ENCODE data around the gene GSX1.
"Not testable (repeated sequence)": the region's sequence is repeated elsewhere in the genome, so short reads cannot be mapped to it uniquely, and the experiment has no call there.

Gene GSX1

DNA sequence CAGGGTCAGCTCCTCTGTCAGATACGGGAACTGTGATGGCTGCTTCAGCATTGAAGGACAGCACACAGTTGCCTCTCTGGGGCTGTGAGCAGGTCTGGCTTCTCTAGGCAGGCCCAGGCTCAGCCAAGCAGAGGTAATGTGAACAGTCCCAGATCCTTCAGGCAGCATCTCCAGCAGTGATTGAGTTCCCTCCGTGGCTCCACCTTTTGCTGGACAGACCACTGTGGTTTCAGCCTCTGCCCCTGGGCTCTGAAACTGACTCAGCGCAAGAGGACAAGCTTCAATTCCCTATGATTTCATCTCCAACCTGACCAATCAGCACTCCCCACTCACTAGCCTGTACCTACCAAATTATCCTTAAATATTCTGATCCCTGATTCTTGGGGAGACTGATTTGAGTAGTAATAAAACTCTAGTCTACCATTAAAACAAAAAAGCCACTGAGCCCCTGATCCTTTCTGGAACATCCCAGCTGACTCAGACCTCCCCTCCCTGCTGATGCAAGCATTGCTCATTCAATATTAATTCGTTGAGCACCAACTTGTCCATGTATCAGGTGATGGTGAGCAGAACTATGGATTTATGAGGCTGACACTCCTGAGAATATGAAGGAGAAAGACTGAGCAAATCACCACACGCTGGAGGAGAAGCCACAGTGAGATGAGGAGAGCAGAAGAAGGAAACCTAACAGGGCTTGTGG, 16.7 kb downstream of the GSX1 start:
- no peaks in the 10 kb centered on the region for H3K36me3 Mint-ChIP-seq
- peaks cover 29% of the 10 kb centered on the region for H3K27me3 Mint-ChIP-seq
- H3K4me3 Mint-ChIP-seq, result no peak overlapping the region

GRCh38 chr13:27810009-27810408, 17.7 kb downstream of the GSX1 start:
- H3K27me3 Mint-ChIP-seq, result peaks cover 29% of the 10 kb centered on the region
- H3K36me3 Mint-ChIP-seq, result no peaks in the 10 kb centered on the region
- ATAC-seq (ENCODE audit: low read depth) (no peak), DNase-seq (ENCODE audit: low spot score in 2 of 2) (no peak)
- no peaks in the 10 kb centered on the region for H3K9me3 Mint-ChIP-seq
- no peak overlapping the region for H3K27ac Mint-ChIP-seq
- H3K4me1 Mint-ChIP-seq, result no peaks in the 10 kb centered on the region
- H3K4me3 Mint-ChIP-seq, result no peak overlapping the region

More for the DNA sequence above, 16.7 kb downstream of the GSX1 start:
- ATAC-seq (ENCODE audit: low read depth) (no peak), DNase-seq (ENCODE audit: low spot score in 2 of 2) (no peak)
- Mint-ChIP-seq H3K4me1 (no peaks in the 10 kb centered on the region), H3K9me3 (no peaks in the 10 kb centered on the region), H3K27ac (no peak overlapping the region)

DNA sequence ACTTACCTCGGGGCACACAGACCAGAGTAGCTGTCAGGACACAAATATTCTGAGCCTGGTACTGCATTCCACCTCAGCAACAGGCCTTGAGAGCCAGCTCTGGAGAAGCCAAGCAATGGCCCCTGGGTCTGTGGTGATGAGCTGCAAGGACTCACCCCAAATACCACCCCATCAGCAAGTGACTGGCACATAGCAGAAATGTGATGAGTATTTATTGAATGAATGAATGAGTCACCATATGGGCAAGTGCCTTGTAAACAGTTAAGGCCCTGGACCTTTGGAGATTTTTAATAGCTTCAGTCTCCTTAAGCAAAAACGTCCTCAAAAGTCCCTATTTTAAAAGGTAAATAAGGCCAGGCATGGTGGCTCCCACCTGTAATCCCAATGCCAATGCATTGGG, 18.2 kb downstream of the GSX1 start:
- H3K4me3 Mint-ChIP-seq, result no peak overlapping the region
- no peaks in the 10 kb centered on the region for H3K4me1 Mint-ChIP-seq
- H3K27me3 Mint-ChIP-seq, result peaks cover 31% of the 10 kb centered on the region
- DNase-seq (ENCODE audit: low spot score in 2 of 2) (no peak), ATAC-seq (ENCODE audit: low read depth) (no peak)
- H3K27ac Mint-ChIP-seq, result no peak overlapping the region
- no peaks in the 10 kb centered on the region for H3K36me3 Mint-ChIP-seq
- no peaks in the 10 kb centered on the region for H3K9me3 Mint-ChIP-seq

DNA sequence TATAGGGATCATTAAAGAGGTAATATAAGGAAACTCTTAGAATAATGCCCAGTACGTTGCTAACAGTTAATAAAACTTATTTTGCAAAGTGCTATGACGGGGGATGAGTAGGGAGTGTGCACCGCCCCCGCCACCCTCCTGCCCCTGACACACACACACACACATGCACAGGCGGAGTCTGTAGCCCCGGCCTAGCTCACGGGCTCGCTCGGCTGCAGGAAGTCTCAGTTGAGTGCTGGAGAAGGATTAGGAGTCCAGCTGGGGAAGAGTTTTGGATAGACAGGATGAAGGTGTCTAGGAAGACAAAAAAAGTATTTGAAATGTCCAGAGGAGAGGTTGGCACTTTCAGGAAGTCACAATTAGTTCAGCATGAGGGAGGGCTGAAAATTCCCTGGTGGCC, 21.5 kb downstream of the GSX1 start:
- Mint-ChIP-seq H3K36me3 (no peaks in the 10 kb centered on the region), H3K27me3 (peaks cover 28% of the 10 kb centered on the region), H3K27ac (no peak overlapping the region), H3K9me3 (no peaks in the 10 kb centered on the region), H3K4me1 (no peaks in the 10 kb centered on the region), H3K4me3 (no peak overlapping the region)
- DNase-seq (ENCODE audit: low spot score in 2 of 2) (no peak), ATAC-seq (ENCODE audit: low read depth) (no peak)

DNA sequence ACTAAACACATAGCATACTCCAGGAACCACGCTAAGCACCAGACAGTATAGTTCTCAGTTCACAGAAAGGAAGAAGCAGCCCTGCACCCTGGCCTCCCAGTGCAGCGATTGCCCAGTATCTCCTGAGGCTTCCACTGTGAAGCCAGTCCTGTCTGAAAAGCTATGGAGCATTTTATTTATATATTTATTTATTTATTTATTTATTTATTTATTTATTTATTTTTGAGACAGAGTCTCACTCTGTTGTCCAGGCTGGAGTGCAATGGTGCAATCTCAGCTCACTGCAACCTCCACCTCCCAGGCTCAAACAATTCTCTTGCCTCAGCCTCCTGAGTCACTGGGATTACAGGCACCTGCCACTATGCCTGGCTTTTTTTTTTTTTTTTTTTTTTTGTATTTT, 25.5 kb downstream of the GSX1 start:
- not testable (repeated sequence) for H3K4me1 Mint-ChIP-seq; H3K27ac Mint-ChIP-seq; H3K9me3 Mint-ChIP-seq; H3K4me3 Mint-ChIP-seq; ATAC-seq (ENCODE audit: low read depth); H3K36me3 Mint-ChIP-seq; DNase-seq (ENCODE audit: low spot score in 2 of 2)
- peaks cover 22% of the 10 kb centered on the region for H3K27me3 Mint-ChIP-seq

- H3K27me3 Mint-ChIP-seq, result peaks cover 19% of the 10 kb centered on the region
- no peak overlapping the region for H3K27ac Mint-ChIP-seq
- H3K36me3 Mint-ChIP-seq, result no peaks in the 10 kb centered on the region
- no peaks in the 10 kb centered on the region for H3K9me3 Mint-ChIP-seq
- no peaks in the 10 kb centered on the region for H3K4me1 Mint-ChIP-seq
- no peak overlapping the region for H3K4me3 Mint-ChIP-seq
- DNase-seq (ENCODE audit: low spot score in 2 of 2) (no peak), ATAC-seq (ENCODE audit: low read depth) (no peak)
Measured at GRCh38 chr13:27820524-27821482, 28.5 kb downstream of the GSX1 start.

DNA sequence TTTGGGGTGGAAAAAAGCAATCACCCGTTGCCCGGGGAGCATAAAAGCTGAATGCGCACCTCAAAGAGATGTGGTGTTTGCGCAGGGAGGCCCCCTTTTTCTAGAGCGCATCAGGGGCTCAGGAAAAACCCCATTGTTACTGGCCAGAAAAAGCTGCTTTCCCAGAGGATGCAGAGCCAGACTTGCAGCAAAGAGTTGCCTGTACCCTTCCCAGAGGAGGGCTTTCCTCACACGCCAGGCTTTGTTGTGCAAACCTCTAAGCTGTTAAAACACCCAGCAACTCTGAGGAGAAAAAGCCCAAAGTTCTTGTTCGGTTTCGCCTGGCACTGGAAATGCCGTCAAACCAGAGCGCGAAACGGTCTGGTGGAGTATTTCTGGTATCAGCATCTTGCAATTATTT, 29.3 kb downstream of the GSX1 start:
- no peaks in the 10 kb centered on the region for H3K36me3 Mint-ChIP-seq
- peaks cover 16% of the 10 kb centered on the region for H3K27me3 Mint-ChIP-seq
- H3K4me1 Mint-ChIP-seq, result peaks cover 3% of the 10 kb centered on the region
- no peak overlapping the region for H3K4me3 Mint-ChIP-seq
- no peak overlapping the region for H3K27ac Mint-ChIP-seq
- H3K9me3 Mint-ChIP-seq, result no peaks in the 10 kb centered on the region
- DNase-seq (ENCODE audit: low spot score in 2 of 2) (no peak), ATAC-seq (ENCODE audit: low read depth) (no peak)

- peaks cover 15% of the 10 kb centered on the region for H3K27me3 Mint-ChIP-seq
- H3K4me3 Mint-ChIP-seq, result no peak overlapping the region
- H3K4me1 Mint-ChIP-seq, result peaks cover 3% of the 10 kb centered on the region
- no peaks in the 10 kb centered on the region for H3K9me3 Mint-ChIP-seq
- H3K27ac Mint-ChIP-seq, result no peak overlapping the region
- H3K36me3 Mint-ChIP-seq, result no peaks in the 10 kb centered on the region
- DNase-seq (ENCODE audit: low spot score in 2 of 2) (no peak), ATAC-seq (ENCODE audit: low read depth) (no peak)
Measured at GRCh38 chr13:27822258-27822872, 30.1 kb downstream of the GSX1 start.

- DNase-seq (ENCODE audit: low spot score in 2 of 2), result no peak
Measured at GRCh38 chr13:27822873-27823311, 30.6 kb downstream of the GSX1 start.

DNA sequence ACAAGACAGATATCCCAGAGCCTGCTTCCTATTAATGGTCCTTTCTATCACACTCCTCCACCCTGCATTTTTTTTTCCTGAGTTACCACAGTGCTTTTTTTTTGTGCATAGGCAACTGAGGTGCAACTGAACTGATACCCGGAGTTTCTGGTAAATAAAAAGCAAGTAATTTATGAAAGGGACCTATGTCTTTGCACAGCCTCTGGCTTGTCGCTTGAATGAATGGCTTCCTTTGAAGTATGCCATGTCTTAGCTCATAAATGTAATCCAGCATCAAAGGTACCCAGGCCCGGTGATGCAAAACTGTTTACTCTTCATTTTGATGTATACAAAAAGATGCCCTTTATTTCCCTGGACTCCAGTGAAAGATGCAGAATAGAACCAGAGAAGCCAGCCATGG, 31.8 kb downstream of the GSX1 start:
- Mint-ChIP-seq H3K4me1 (peaks cover 3% of the 10 kb centered on the region), H3K4me3 (no peak overlapping the region), H3K9me3 (no peaks in the 10 kb centered on the region), H3K36me3 (no peaks in the 10 kb centered on the region), H3K27me3 (peaks cover 22% of the 10 kb centered on the region), H3K27ac (no peak overlapping the region)
- ATAC-seq (ENCODE audit: low read depth) (no peak), DNase-seq (ENCODE audit: low spot score in 2 of 2) (no peak)

More at GRCh38 chr13:27822873-27823311, 30.6 kb downstream of the GSX1 start:
- H3K27me3 Mint-ChIP-seq, result peaks cover 17% of the 10 kb centered on the region
- no peaks in the 10 kb centered on the region for H3K9me3 Mint-ChIP-seq
- ATAC-seq (ENCODE audit: low read depth), result no peak
- H3K27ac Mint-ChIP-seq, result no peak overlapping the region
- no peaks in the 10 kb centered on the region for H3K36me3 Mint-ChIP-seq
- H3K4me3 Mint-ChIP-seq, result no peak overlapping the region
- peaks cover 3% of the 10 kb centered on the region for H3K4me1 Mint-ChIP-seq

- H3K4me3 Mint-ChIP-seq, result no peak overlapping the region
- H3K9me3 Mint-ChIP-seq, result no peaks in the 10 kb centered on the region
- H3K4me1 Mint-ChIP-seq, result peaks cover 4% of the 10 kb centered on the region
- DNase-seq (ENCODE audit: low spot score in 2 of 2) (no peak), ATAC-seq (ENCODE audit: low read depth) (no peak)
- H3K27me3 Mint-ChIP-seq, result peaks cover 18% of the 10 kb centered on the region
- no peak overlapping the region for H3K27ac Mint-ChIP-seq
- no peaks in the 10 kb centered on the region for H3K36me3 Mint-ChIP-seq
Measured at GRCh38 chr13:27825072-27825471, 32.8 kb downstream of the GSX1 start.

GRCh38 chr13:27826379-27827353, 34.4 kb downstream of the GSX1 start:
- Mint-ChIP-seq H3K27me3 (peaks cover 17% of the 10 kb centered on the region), H3K27ac (no peak overlapping the region), H3K4me1 (peaks cover 7% of the 10 kb centered on the region), H3K9me3 (no peaks in the 10 kb centered on the region), H3K36me3 (no peaks in the 10 kb centered on the region), H3K4me3 (peak overlapping the region; percentile 21)
- ATAC-seq (ENCODE audit: low read depth) (peak; percentile 55), DNase-seq (ENCODE audit: low spot score in 2 of 2) (peak; percentile 71 to 77)

GRCh38 chr13:27827646-27828045, 35.4 kb downstream of the GSX1 start:
- no peak for ATAC-seq (ENCODE audit: low read depth)
- Mint-ChIP-seq H3K4me1 (peaks cover 7% of the 10 kb centered on the region), H3K27me3 (peaks cover 20% of the 10 kb centered on the region), H3K36me3 (no peaks in the 10 kb centered on the region), H3K27ac (no peak overlapping the region), H3K4me3 (no peak overlapping the region), H3K9me3 (no peaks in the 10 kb centered on the region)
- no peak for DNase-seq (ENCODE audit: low spot score in 2 of 2)
